Measurements from ENCODE around the gene SPOPL.
"Not testable (repeated sequence)": the region's sequence is repeated elsewhere in the genome, so short reads cannot be mapped to it uniquely, and the experiment has no call there.

Gene SPOPL

DNA sequence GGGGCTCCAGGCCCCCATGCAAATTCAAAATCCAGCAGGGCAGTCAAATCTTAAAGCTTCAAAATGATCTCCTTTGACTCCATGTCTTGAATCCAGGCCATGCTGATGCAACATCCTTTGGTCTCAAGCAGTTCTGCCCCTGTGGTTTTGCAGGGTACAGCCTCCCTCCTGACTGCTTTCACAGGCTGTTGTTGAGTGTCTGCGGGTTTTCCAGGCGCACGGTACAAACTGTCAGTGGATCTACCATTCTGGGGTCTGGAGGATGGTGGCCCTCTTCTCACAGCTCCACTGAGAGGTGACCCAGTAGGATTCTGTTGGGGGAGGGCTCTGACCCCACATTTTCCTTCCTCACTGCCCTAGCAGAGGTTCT, 22.1 kb downstream of the SPOPL start:
- not testable (repeated sequence) for DNase-seq

DNA sequence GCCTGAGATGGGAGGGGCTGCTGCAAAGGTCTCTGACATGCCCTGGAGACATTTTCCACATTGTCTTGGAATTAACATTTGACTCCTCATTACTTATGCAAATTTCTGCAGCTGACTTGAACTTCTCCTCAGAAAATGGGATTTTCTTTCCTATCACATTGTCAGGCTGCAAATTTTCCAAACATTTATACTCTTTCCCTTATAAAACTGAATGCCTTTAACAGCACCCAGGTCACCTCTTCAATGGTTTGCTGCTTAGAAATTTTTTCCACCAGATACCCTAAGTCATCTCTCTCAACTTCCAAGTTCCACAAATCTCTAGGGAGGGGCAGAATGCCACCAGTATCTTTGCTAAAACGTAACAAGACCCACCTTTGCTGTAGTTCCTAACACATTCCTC, 22.8 kb downstream of the SPOPL start:
- not testable (repeated sequence) for DNase-seq

DNA sequence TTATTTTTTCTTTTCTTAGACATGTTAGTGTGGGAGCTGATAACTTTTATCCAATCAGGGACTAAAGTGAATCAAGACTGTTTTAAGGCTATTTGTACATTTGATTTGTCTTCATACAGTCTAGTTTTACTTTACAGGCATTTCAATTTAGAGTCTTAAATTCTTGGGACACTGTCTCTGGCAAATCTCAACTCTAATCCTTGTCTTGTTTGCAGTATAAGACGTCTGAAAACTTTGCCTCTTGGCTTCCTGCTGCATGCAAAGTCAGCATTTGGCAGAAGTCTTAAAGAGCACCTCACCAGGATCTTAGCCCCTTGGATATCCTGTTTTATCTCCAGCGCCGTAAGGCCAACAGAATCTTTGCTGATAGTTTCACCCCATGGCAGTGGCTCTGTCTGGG, 30.3 kb downstream of the SPOPL start:
- DNase-seq: no peak

DNA sequence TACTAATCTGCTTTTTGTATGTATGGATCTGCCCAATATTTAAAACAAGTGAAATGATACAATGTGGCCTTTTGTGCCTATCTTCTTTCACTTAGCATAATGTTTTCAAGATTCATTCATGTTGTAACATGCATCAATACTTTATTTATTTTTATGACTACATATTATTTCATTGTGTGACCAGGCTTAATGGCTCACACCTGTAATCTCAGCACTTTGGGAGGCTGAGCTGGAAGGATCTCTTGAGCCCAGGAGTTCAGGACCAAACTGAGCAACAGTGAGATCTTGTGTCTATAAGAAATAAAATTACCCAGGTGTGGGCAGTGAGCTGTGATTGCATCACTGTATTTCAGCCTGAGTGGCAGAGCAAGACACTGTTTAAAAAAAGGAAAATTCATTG, 33.2 kb downstream of the SPOPL start:
- DNase-seq: no peak

DNA sequence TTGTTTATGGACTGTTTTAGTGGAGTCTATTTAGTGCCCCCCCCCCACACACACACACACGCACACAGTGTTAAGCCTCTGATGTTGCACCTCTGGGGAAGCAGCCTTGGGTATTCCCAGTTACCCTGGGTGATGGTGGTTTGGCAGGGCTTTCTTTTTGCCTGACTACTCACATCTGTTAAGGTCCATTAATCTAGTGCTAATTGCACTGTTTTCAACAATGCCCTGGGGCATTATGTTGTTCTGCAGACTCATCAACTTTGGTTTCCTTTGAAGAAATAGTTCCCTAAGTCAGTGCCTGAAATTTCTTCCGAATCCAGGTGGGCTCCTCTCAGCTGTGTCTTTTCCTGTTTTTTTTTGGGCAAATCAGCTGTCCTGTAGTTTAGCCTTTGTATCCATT, 34.7 kb downstream of the SPOPL start:
- no peak for DNase-seq

DNA sequence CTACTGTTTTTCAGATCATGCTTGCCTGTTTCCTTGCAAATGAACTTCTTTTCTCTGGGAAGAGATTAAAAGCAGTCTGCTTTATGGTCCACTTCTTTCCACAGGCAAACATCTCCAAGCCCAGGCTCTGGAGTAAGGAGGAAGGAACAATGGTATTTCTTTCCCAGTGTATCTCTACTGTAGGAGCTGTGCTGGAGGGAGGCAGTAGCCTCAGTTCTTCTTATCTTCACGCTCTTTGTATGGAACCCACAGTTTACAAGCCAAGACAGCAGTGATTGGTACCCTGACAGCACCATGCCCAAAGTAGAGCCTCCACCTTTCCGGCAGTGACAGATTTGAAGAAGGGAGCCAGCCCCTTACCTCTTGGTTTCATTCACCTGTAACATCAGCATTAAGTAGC, 35.2 kb downstream of the SPOPL start:
- no peak for DNase-seq

DNA sequence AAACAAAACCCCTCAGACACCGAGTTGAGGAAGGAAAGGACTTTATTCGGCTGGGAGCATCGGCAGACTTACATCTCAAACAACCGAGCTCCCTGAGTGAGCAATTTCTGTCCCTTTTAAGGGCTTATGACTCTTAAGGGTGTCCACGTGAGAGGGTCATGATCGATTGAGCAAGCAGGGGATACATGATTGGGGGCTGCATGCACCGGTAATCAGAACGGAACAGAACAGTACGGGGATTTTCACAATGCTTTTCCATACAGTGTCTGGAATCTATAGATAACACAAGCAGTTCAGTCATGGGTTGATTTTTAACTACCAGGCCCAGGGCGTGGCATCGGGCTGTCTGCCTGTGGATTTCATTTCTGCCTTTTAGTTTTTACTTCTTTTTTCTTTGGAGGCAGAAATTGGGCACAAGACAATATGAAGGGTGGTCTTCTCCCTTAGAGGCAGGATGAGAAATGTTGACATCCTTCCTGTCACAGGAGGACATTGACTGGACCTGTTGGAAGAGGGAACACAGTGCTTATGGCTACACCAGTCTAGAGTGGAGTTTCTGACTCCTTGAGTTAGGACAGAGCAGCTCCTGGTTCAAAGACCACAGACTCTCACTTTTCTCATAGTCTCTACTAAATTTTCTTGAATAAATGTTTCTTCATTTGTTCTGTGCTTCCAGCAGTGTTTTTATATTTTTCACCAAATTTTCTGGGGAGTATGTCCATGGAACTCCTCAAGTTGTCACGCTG, 35.8 kb downstream of the SPOPL start:
- DNase-seq: no peak

DNA sequence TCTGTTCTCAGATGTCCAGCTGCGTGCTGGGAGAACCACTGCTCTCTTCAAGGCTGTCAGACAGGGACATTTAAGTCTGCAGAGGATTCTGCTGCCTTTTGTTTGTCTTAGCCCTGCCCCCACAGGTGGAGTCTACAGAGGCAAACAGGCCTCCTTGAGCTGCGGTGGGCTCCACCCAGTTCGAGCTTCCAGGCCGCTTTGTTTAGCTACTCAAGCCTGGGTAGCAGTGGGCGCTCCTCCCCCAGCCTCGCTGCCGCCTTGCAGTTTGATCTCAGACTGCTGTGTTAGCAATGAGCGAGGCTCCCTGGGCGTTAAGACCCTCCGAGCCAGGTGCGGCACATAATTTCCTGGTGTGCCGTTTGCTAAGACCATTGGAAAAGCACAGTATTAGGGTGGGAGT, 42.6 kb downstream of the SPOPL start:
- DNase-seq: not testable (repeated sequence)

DNA sequence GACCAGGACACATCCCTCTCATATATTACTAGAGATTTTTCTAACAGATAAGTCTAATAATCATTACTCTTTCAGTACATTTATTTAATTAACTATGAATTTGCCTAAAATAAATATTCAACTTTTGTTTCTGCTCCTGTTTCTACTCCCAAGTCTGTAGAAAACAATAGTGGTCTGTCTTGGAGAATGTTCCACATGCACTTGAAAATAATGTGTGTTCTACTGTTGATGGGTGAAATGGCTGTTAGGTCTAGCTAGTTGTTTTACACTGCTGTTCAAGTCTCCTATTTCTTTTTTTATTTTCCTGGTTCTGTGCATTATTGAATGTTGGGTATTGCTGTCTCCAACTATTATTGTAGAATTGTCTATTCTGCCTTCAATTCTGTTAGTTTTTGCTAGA, 47.2 kb downstream of the SPOPL start:
- no peak for DNase-seq

DNA sequence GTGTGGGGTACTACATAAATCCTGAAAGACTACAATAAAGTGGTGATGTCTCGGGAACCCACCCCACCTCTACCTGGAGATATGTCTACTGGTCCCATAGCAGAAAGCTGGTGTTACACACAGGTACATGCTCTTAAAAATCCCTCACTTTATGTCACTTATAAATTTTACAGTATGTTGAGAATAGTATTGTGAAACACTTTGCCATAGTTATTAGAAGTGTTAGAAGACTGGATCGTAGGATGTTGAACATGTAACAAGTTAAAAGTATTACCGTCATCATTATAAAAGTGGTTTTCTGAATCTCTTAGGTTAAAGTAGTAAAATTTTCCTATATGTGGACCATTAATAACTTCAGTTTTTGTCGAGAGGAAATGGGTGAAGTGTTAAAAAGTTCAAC, 48.6 kb downstream of the SPOPL start:
- DNase-seq: no peak

DNA sequence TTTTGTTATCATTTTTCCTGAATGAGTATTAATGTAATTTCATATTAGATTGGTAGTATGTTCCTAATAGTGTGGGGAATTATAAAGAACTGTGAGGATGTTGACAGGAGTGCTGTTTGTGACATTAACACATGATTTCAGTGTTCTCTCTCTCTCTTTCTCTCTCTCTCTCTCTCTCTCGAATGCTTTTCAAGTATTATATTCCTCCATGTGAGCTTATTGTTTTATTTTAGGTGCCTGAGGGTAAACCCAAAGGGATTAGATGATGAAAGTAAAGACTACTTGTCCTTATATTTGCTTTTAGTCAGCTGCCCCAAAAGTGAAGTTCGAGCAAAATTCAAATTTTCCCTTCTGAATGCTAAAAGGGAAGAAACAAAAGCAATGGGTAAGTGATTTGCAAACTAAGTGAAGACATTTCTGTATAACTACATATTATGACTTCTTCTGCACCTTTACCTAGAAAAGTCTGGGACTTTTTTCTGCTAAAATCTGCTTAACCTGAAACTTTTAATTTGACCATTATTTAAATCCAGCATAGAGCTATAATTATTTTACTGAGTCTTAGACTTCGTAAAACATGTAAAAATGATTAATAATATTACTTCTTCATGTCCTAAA, 49.2 kb downstream of the SPOPL start:
- no peak for DNase-seq

DNA sequence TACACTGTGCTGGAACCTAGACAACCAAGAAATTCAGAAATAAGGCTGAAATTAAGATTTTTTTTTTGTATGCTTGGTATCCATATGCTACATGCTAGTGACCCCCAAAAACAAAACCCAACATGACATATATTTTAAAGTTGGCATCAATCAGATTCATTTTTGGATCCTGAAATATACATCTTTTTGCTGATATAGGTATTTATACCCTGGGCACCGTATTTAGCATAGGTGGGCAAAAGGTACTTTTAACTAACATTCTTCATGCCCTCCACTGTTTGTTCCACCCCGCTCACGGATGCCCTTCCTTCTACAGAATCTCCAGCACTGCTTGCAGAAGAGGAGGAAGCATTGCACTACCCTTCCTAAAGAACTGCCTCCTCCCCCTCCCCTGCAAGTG, 52.6 kb downstream of the SPOPL start:
- DNase-seq: no peak

DNA sequence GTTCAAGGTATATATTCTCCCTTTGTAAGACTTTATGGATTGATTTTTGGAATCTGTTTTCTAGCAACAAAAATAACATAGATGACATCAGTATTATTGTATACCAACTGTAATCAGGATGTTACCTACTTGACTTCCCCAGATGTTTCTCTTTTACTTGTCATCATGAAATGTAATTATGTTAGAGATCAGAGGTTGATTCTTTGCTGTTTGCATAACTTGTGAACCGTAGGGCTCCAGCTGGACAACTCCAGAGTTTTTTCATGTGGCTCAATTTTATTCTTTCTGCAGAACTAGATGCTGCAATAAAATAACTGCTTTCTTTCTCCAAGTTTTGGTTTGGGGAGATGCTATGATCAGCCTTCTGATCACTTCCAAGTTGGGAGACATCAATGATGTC, 58.1 kb downstream of the SPOPL start:
- no peak for DNase-seq

DNA sequence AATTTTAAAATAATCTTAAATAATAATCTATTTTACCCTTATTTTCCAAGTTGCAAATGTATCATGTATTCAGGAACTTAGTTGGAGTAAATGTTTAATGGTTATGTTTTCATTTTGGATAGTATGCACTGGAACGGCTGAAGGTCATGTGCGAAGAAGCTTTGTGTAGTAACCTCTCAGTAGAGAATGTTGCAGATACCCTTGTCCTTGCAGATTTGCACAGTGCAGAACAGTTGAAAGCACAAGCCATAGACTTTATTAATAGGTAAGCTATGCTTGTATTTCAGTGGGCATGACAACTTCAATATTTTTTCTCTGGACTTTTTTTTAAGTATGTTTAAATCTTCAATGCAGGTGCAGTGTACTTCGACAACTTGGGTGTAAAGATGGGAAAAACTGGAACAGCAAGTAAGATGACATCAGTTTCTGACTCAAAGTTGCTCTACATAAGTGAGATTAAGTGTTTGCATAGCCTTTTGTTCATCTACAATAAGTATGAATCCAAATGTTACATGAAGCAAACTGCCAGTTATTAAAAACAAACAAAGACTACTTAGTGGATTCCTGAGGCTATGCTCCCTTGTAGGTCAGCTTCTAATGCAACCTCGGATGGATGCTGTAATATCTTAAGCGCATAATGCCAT, 63.1 kb downstream of the SPOPL start:
- DNase-seq: no peak

DNA sequence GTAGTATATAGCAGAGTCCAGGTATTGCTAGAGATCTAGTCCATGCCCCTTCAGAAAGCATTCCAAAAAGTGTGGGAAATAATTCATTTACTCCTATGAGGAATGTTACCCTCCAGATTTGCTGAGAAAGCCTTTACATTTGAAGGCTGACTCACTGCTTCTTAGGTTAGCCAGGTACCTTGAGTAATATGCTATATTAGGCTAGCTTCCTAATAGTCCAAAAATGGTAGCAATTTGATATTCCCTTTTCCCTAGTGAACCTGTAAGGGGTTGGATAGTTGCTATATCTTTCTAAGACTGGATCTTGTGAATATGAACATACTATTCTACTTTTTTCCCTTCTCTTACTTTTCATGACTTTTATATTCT, 63.6 kb downstream of the SPOPL start:
- no peak for DNase-seq

DNA sequence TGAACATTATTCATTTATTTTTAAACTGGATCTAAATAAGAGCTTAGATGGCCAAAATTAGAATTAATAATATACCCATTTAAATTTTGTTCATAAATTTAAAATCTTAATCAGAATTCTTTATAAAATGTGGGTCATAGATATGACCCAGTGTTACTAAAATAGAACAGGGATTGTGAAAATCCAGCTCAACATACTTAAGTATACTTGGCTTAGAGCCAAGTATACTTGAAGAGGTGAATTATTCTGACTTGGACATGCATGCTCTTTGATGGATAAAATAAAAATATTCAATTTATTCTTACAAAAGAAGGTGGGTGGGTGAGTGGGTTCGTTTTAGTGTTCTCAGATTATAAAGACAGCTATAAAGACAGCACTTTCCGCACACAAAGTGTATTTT, 70.7 kb downstream of the SPOPL start:
- DNase-seq: no peak

DNA sequence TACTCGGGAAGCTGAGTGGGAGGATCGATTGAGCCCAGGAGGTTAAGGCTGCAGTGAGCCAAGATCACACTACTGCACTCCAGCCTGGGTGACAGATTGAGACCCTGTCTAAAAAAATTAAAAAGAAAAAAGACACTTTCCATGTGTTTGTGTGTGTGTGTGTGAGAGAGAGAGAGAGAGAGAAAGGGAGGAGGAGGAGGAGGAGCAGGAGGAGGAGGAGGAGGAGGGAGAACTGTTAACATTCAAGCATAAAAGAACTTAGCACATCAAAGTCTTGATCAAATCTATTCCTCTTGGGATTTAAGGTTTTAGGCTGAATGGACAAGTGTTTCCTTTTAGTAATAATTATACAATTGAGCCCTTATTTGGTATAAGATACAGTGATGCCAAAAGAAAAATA, 75.5 kb downstream of the SPOPL start:
- DNase-seq: no peak

DNA sequence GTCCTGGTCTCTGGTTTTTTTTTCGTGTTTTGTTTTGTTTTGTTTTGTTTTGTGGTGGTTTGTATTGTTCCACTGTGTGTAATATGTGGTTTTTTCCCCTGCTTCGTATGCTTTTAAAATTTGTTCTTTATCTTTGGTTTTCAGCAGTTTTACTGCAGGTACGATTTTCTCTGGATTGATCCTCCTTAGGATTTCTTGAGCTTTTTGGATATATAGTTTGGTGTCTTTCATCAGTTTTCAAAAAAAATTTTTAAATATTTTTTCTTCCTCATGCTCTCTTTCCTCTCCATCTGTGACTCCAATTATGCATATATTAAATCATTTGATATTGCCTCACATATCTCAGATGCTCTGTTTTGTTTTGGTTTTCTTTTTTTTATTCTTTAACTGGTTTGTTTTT, 78.0 kb downstream of the SPOPL start:
- DNase-seq: no peak

DNA sequence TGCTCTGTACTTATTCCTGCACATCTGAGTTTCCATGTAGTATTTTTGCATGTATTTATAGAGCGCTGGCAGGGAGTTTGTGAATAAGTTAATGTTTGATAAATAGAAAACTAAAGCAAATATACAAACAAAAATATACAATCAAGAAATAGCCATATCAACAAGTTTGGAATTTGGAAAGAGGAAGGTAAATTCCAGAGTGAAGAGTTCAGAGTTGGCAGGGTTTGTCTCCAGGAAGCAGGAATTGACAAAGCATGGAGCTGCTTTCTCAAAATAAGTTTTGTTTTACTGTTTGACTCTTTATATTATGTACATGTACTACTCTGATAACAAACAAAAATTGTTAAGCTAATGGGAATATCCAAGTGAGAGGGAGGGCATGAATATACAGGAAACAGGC, 80.3 kb downstream of the SPOPL start:
- no peak for DNase-seq

DNA sequence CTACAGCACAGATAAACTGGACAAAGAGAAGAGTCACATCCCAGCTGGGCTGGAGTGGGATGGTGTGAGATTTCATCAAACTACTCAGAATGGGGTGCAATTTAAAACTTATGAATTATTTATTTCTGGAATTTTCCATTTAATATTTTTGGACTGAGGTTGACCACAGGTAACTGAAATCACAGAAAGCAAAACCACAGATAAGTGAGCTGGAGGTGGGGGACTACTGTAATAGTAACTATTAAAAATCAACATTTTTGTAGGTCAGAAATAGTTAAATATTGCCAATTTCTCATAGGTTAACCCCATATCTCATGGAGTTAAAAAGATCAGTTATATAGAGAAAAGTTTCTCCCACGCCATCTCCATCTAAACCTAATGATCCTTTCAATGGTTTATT, 88.1 kb downstream of the SPOPL start:
- no peak for DNase-seq

DNA sequence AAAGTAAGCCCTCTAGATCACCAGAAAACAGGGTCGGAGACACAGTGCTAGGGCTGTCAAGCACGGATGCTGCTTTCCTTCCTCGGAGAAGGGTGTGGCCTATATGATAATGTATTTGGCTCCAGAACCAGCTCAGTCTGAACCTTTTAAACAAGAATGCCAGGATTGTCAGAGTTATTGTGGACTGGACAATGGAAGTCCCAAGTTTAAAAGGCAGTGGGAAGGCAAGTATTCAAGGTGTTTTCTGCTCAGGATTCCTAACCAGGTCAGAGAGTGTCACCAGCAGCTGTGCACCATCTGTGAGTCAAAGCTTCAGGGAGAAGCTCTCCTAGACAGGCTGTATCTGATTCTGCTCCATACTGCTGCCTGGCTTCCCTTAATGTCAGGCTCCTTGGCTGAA, 94.8 kb downstream of the SPOPL start:
- DNase-seq: no peak

DNA sequence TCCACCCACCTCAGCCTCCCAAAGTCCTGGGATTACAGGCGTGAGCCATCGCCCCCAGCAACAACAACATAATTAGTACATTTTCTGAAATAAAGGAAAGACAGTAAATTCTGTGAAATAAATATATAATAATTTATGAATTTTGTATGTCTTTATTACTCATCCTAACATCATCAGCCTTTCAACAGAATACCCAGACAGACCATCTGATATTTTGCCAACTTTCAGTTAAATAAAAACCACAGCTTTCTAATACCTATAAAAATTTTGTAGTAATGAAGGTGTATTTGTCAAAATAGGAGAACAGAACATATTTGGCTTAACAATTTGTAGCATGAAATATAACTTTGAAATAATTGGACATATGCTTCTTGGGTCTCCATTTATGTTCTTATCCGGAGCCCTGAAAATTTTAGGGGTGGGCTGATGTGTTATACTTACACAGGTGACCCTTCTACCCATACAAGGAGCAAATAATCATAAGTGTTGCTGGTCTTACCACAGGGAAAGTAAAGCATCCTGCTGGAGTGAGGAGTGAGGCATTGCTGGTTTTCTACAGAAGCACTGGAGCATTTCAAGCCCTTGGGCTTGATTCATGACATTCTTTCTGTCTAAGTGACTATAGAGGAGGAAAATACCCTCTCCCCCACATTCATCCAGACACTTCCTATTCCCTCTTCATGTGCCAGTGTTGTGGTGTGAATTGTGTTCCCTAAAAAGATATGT, 99.3 kb downstream of the SPOPL start:
- DNase-seq: no peak

DNA sequence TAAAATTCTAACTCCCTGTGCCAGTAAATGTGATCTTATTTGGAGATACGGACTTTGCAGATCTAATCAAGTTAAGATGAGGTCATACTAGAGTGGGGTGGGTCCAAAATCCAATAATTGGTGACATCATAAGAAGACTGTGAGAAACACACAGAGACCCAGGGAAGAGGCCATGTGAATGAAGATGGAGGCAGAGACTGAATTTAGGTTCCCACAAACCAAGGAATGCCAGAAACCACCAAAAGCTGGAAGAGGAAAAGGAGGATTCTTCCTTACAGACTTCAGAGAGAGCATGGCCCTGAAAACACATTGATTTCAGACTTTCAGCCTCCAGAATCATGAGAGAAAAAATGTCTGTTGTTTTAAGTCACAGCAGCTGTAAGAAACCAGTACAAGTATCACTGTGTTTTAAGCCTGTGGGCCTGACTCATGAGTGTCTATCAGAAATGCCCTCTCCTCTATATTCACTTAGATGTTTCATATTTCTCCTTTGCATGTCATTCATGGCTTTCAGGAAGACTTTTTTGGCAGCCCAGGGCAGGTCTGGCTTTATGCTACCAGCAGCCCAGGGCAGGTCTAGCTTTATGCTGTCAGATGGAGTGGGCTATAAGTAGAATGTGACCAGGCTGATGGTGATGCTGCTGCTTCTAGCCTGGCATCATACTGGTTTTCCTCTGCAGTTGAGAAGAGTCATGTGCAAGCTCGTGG, 100.0 kb downstream of the SPOPL start:
- no peak for DNase-seq

DNA sequence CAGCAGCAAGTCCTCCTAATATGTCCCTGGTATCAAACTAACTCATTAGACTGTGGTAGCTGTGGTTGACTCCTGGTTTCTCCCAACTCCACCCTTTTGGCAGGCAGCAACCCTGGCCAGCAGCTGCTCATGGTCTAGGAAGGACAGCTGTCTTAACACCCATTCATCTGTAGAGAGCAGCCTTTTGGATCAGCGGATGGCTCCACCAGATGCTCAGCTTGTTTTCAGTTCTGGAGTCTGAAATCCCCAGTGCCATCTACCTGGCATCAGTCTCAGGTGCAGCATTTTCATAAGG, 100.5 kb downstream of the SPOPL start:
- no peak for DNase-seq
